ENCODE measurements around the gene ACADVL.

- TF ChIP-seq EZH2phosphoT487 (IDR thresholded peaks at IDR 0.05; ENCODE audit: insufficient read depth, low read depth) (no peak), EZH2 (IDR thresholded peaks at IDR 0.05; ENCODE audit: insufficient read depth, poor library complexity, severe bottlenecking) (no peak)
Measured at GRCh38 chr17:7176841-7177190, 42.9 kb upstream of the ACADVL start.
